SK-N-SH (cell line): ENCODE measurements around the gene JMJD1C. TPM values are rescaled to one million over a fixed set of nuclear protein-coding genes. Genes with fewer than 3 reads are reported as not detected.

Experiments used
- CTCF ChIA-PET: fragments of 300-600, 350-600 bp; formaldehyde crosslinking; extraction: SDS; loops from one replicate; lab custom pipeline; 2021; lab: Yijun Ruan, JAX
- POLR2A ChIA-PET: fragments of 350-600 bp; sonication (Branson Sonifier 250); formaldehyde crosslinking; extraction: SDS; loops from one replicate; lab custom pipeline; 2020; ENCODE audit warnings: antibody characterized with exemption, inconsistent platforms; lab: Yijun Ruan, JAX
- DNase-seq: peaks from one replicate; pipeline ENCODE4 v3.0.0; 2012
- H2AFZ ChIP-seq: fragments of 200-600 bp; sonication (generic); 2 replicates; pipeline ENCODE4 v1.8.1; 2016; ENCODE audit warnings: antibody characterized with exemption, mild to moderate bottlenecking, low read depth
- H3F3A ChIP-seq: fragments of 200-600 bp; sonication (generic); replicated peaks from 2 replicates; pipeline ENCODE3; 2016; ENCODE audit warnings: antibody characterized with exemption, mild to moderate bottlenecking; ENCODE audit not compliant: insufficient read depth
- H3K27ac ChIP-seq, 2 experiments: fragments of 200-500 bp in 1 of 2; fragments of 200-600 bp in 1 of 2; sonication (Bioruptor generic) in 1 of 2; sonication (generic), shearing (Covaris generic) in 1 of 2; 2 replicates each; pipeline versions ENCODE4 v1.5.1 to v1.6.1; 2014 to 2016; ENCODE audit warnings: low read depth in 2 of 2, inconsistent platforms in 1 of 2, low read length in 1 of 2, mild to moderate bottlenecking in 1 of 2, mixed read lengths in 1 of 2
- H3K27me3 ChIP-seq: fragments of 200-600 bp; sonication (generic), shearing (Covaris generic); 2 replicates; pipeline ENCODE4 v1.6.1; 2016; ENCODE audit warnings: mixed run types; ENCODE audit not compliant: insufficient read depth
- H3K36me3 ChIP-seq, 2 experiments: fragments of 200-500 bp in 1 of 2; fragments of 200-600 bp in 1 of 2; sonication (Bioruptor generic) in 1 of 2; sonication (generic) in 1 of 2; replicated peaks in 1 of 2; 2 replicates each; pipeline versions ENCODE3 to v1.5.1; 2014 to 2016; ENCODE audit warnings: low read length in 1 of 2, mild to moderate bottlenecking in 1 of 2; ENCODE audit not compliant: insufficient read depth in 2 of 2, control insufficient read depth in 1 of 2
- H3K4me1 ChIP-seq, 2 experiments: fragments of 200-500 bp in 1 of 2; fragments of 200-600 bp in 1 of 2; sonication (Bioruptor generic) in 1 of 2; sonication (generic), shearing (Covaris generic) in 1 of 2; 2 replicates each; pipeline versions ENCODE4 v1.5.1 to v1.6.1; 2014 to 2016; ENCODE audit warnings: low read depth in 1 of 2, low read length in 1 of 2, mixed run types in 1 of 2; ENCODE audit not compliant: insufficient read depth in 2 of 2, control insufficient read depth in 1 of 2
- H3K4me2 ChIP-seq: fragments of 200-600 bp; sonication (generic), shearing (Covaris generic); 2 replicates; pipeline ENCODE4 v1.6.1; 2017; ENCODE audit warnings: mixed run types
- H3K4me3 ChIP-seq, 2 experiments: fragments of 200-500 bp in 1 of 2; fragments of 200-600 bp in 1 of 2; sonication (Bioruptor generic) in 1 of 2; sonication (generic), shearing (Covaris generic) in 1 of 2; 2 replicates each; pipeline versions ENCODE4 v1.5.1 to v1.8.1; 2014 to 2016; ENCODE audit warnings: low read depth in 2 of 2, inconsistent platforms in 1 of 2, low read length in 1 of 2, mild to moderate bottlenecking in 1 of 2, mixed read lengths in 1 of 2, moderate library complexity in 1 of 2
- H3K79me2 ChIP-seq: fragments of 200-600 bp; sonication (generic); 2 replicates; pipeline ENCODE4 v1.8.1; 2017; ENCODE audit warnings: mild to moderate bottlenecking; ENCODE audit not compliant: insufficient read depth
- H3K9ac ChIP-seq: fragments of 200-600 bp; sonication (generic); 2 replicates; pipeline ENCODE4 v1.6.1; 2017; ENCODE audit warnings: mixed run types
- H3K9me2 ChIP-seq: fragments of 200-600 bp; sonication (generic); 2 replicates; pipeline ENCODE4 v1.6.1; 2017; ENCODE audit warnings: mixed run types
- H3K9me3 ChIP-seq: fragments of 200-600 bp; sonication (generic); 2 replicates; pipeline ENCODE4 v1.6.1; 2017; ENCODE audit warnings: mixed run types, mild to moderate bottlenecking, moderate library complexity
- H4K20me1 ChIP-seq: fragments of 200-600 bp; sonication (generic); 2 replicates; pipeline ENCODE4 v1.6.1; 2017; ENCODE audit warnings: mild to moderate bottlenecking, mixed run types; ENCODE audit not compliant: insufficient read depth
- FOSL2 ChIP-seq: IDR thresholded peaks from 2 replicates; pipeline ENCODE4 v1.4.0; 2012; ENCODE audit warnings: low read depth, mild to moderate bottlenecking, moderate library complexity, borderline replicate concordance
- GATA2 ChIP-seq: sonication (generic); formaldehyde crosslinking; IDR thresholded peaks from 2 replicates; pipeline ENCODE4 v1.5.0; 2020; ENCODE audit warnings: mild to moderate bottlenecking, missing genetic modification reagents
- MXI1 ChIP-seq: IDR thresholded peaks from 2 replicates; pipeline ENCODE4 v1.6.1; 2012; ENCODE audit warnings: mild to moderate bottlenecking, low read depth, low read length, improper control_type of control experiment
- NFIC ChIP-seq: IDR thresholded peaks from 2 replicates; pipeline ENCODE4 v1.4.0; 2012; ENCODE audit warnings: borderline replicate concordance
- RAD21 ChIP-seq: IDR thresholded peaks from 2 replicates; pipeline ENCODE4 v1.6.1; 2012; ENCODE audit warnings: mild to moderate bottlenecking, low read length
- SIN3A ChIP-seq: IDR thresholded peaks from 2 replicates; pipeline ENCODE4 v1.6.1; 2012; ENCODE audit warnings: low read depth, mild to moderate bottlenecking, low read length, moderate library complexity, borderline replicate concordance
- WGBS: methylation state at CpG from one replicate; pipeline ENCODE4 v1.1.6; 2017; ENCODE audit warnings: low lambda C conversion rate; 5-methylcytosine and 5-hydroxymethylcytosine counted together
- polyA plus RNA-seq, 3 experiments: library from polyadenylated mRNA; depleted of rRNA; stranded (reverse); fragments of >200 nt; gene quantifications; 2 replicates each; pipeline ENCODE4 v1.2.3, GENCODE V29; 2012
- TF ChIP-seq, protein P1 (sequence below): fragments of 200-600 bp; sonication (generic); IDR thresholded peaks from 2 replicates; pipeline ENCODE4 v1.6.1; 2017; ENCODE audit warnings: antibody characterized with exemption, mild to moderate bottlenecking, moderate library complexity
- TF ChIP-seq, protein P2 (sequence below): fragments of 150-350 bp; IDR thresholded peaks from 2 replicates; pipeline ENCODE4 v1.6.1; 2017; ENCODE audit warnings: antibody characterized with exemption, low read length, low read depth, borderline replicate concordance
- TF ChIP-seq, protein P3 (sequence below): IDR thresholded peaks from 2 replicates; pipeline ENCODE4; 2012
- TF ChIP-seq, protein P4 (sequence below): IDR thresholded peaks from 2 replicates; pipeline ENCODE4 v1.4.0; 2012; ENCODE audit warnings: low read depth, borderline replicate concordance

Gene JMJD1C
- polyA plus RNA-seq, 1 of the 3 experiments (the other 2 are of a cell fraction), result 11.7 TPM

DNA sequence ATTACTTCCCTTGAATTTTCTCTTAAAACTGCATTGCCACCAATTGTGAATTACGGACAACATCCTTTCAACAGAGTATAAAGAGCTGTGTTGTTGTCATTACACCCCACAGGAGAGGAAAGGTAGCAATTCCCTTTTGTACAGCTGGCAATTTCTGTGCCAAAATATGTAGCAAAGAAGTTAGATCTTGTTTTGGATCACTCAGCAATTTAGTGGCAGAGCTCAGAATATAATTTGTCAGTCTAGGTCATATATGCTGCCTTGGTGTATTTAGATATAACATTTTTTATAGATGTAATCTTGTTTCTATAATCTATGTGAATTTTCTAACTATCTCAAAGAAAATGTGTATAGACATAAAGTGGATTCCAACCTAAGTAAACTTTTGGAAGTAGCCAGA, 293.9 kb downstream of the JMJD1C start:
- H3K9me2 ChIP-seq, result no peaks in the 10 kb centered on the region
- DNase-seq, result no peak
- no peak overlapping the region for H3K4me2 ChIP-seq
- no peaks in the 10 kb centered on the region for H3K79me2 ChIP-seq
- 93% methylated on average over 1 of the region's 1 CpG for WGBS
- no peak overlapping the region for H3K4me3 ChIP-seq
- POLR2A ChIA-PET, result interaction anchor here (1.3 kb wide), 1 partner anchor 459 kb away, joined by 4 read pairs; no protein-coding TSS in a partner anchor
- peaks cover 0 to 5% of the 10 kb centered on the region in 2 experiments; a peak in 3 of 4 replicates for H3K4me1 ChIP-seq
- H3F3A ChIP-seq, result peaks cover 33% of the 10 kb centered on the region
- peaks cover 71 to 88% of the 10 kb centered on the region in 2 experiments for H3K36me3 ChIP-seq
- H3K9me3 ChIP-seq, result no peaks in the 10 kb centered on the region
- H4K20me1 ChIP-seq, result no peaks in the 10 kb centered on the region
- H2AFZ ChIP-seq, result no peak overlapping the region
- no peak overlapping the region for H3K27ac ChIP-seq
- TF ChIP-seq, protein P1, sequence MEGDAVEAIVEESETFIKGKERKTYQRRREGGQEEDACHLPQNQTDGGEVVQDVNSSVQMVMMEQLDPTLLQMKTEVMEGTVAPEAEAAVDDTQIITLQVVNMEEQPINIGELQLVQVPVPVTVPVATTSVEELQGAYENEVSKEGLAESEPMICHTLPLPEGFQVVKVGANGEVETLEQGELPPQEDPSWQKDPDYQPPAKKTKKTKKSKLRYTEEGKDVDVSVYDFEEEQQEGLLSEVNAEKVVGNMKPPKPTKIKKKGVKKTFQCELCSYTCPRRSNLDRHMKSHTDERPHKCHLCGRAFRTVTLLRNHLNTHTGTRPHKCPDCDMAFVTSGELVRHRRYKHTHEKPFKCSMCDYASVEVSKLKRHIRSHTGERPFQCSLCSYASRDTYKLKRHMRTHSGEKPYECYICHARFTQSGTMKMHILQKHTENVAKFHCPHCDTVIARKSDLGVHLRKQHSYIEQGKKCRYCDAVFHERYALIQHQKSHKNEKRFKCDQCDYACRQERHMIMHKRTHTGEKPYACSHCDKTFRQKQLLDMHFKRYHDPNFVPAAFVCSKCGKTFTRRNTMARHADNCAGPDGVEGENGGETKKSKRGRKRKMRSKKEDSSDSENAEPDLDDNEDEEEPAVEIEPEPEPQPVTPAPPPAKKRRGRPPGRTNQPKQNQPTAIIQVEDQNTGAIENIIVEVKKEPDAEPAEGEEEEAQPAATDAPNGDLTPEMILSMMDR, result no peak
- TF ChIP-seq MXI1 (no peak), GATA2 (no peak), FOSL2 (no peak), RAD21 (no peak), SIN3A (no peak), NFIC (no peak)
- TF ChIP-seq, protein P2, sequence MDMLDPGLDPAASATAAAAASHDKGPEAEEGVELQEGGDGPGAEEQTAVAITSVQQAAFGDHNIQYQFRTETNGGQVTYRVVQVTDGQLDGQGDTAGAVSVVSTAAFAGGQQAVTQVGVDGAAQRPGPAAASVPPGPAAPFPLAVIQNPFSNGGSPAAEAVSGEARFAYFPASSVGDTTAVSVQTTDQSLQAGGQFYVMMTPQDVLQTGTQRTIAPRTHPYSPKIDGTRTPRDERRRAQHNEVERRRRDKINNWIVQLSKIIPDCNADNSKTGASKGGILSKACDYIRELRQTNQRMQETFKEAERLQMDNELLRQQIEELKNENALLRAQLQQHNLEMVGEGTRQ, result no peak
- TF ChIP-seq, protein P3, sequence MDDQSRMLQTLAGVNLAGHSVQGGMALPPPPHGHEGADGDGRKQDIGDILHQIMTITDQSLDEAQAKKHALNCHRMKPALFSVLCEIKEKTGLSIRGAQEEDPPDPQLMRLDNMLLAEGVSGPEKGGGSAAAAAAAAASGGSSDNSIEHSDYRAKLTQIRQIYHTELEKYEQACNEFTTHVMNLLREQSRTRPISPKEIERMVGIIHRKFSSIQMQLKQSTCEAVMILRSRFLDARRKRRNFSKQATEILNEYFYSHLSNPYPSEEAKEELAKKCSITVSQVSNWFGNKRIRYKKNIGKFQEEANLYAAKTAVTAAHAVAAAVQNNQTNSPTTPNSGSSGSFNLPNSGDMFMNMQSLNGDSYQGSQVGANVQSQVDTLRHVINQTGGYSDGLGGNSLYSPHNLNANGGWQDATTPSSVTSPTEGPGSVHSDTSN, result no peak
- TF ChIP-seq, protein P4, sequence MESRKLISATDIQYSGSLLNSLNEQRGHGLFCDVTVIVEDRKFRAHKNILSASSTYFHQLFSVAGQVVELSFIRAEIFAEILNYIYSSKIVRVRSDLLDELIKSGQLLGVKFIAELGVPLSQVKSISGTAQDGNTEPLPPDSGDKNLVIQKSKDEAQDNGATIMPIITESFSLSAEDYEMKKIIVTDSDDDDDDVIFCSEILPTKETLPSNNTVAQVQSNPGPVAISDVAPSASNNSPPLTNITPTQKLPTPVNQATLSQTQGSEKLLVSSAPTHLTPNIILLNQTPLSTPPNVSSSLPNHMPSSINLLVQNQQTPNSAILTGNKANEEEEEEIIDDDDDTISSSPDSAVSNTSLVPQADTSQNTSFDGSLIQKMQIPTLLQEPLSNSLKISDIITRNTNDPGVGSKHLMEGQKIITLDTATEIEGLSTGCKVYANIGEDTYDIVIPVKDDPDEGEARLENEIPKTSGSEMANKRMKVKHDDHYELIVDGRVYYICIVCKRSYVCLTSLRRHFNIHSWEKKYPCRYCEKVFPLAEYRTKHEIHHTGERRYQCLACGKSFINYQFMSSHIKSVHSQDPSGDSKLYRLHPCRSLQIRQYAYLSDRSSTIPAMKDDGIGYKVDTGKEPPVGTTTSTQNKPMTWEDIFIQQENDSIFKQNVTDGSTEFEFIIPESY, result no peak
- CTCF ChIA-PET, result interaction anchor here (1.3 to 2.8 kb wide), 2 partner anchors 457 to 548 kb away, joined by 3 to 15 read pairs; no protein-coding TSS in a partner anchor
- no peaks in the 10 kb centered on the region for H3K27me3 ChIP-seq
- no peak overlapping the region for H3K9ac ChIP-seq
